ENCODE results near the gene FXYD4.
"Not testable (repeated sequence)": the region's sequence is repeated elsewhere in the genome, so short reads cannot be mapped to it uniquely, and the experiment has no call there.

Gene FXYD4

DNA sequence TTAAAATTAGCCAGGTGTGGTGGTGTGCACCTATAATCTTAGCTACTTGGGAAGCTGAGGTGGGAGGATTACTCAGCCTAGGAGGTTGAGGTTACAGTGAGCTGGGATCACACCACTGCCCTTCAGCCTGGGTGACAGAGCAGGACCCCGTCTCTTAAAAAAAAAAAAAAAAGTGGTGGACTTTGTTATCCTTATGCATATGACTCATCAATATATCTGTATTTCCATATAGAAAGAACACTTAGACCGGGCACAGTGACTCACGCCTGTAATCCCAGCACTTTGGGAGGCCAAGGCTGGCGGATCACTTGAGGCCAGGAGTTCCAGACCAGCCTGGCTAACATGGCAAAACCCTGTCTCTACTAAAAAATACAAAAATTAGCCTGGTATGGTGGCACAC, 50.5 kb downstream of the FXYD4 start:
- DNase-seq = not testable (repeated sequence)

DNA sequence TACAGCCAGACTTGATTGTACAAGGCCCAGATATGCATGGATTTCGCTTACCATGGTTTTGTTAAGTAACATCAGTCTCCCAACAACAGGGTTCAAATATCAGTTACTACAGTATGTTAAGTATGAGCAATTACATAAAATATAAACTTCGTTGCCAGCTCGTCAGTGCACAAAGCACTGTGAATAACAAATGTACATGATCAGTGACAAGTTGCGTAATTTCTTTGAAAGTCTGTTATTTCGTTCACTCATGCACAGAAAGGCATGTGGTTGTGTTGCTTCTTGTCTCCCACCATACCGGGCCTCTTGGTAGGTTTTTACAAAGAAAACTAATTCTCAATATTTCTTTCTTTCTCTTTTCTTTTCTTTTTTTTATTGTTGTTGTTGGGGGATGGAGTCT, 53.0 kb downstream of the FXYD4 start:
- DNase-seq = no peak

Measured in NCI-H774 (cell line).